Activated CD8-positive, alpha-beta memory T cell treated with anti-CD3 and anti-CD28 coated beads for 4 hours (primary cell): ENCODE results near the gene SNX13.
"Not testable (repeated sequence)": the region's sequence is repeated elsewhere in the genome, so short reads cannot be mapped to it uniquely, and the experiment has no call there.

ENCODE experiments used
- DNase-seq, 2 donors: peaks; one replicate each; pipeline ENCODE4 v3.0.0-alpha.2; 2020; ENCODE audit warnings: low read depth in 2 of 2

The SNX13 gene

GRCh38 chr7:17845197-17845547, 95.1 kb downstream of the SNX13 start:
- DNase-seq: no peak

- no peak for DNase-seq
Observed at GRCh38 chr7:17844514-17845196, 95.6 kb downstream of the SNX13 start.

- DNase-seq: no peak
Observed at GRCh38 chr7:17844022-17844421, 96.3 kb downstream of the SNX13 start.

- DNase-seq: no peak
Observed at GRCh38 chr7:17843041-17843440, 97.3 kb downstream of the SNX13 start.

GRCh38 chr7:17832820-17833355, 107.4 kb downstream of the SNX13 start:
- DNase-seq: no peak

GRCh38 chr7:17832242-17832641, 108.1 kb downstream of the SNX13 start:
- no peak for DNase-seq

- no peak for DNase-seq
Observed at GRCh38 chr7:17830206-17830605, 110.1 kb downstream of the SNX13 start.

- no peak for DNase-seq
Observed at GRCh38 chr7:17829001-17829400, 111.3 kb downstream of the SNX13 start.

- DNase-seq: no peak
Observed at GRCh38 chr7:17822547-17823173, 117.6 kb downstream of the SNX13 start.

- DNase-seq: no peak
Observed at GRCh38 chr7:17816903-17817302, 123.4 kb downstream of the SNX13 start.

GRCh38 chr7:17815318-17815717, 125.0 kb downstream of the SNX13 start:
- no peak for DNase-seq

GRCh38 chr7:17814058-17814457, 126.2 kb downstream of the SNX13 start:
- no peak for DNase-seq

- not testable (repeated sequence) for DNase-seq
Observed at GRCh38 chr7:17809215-17809614, 131.1 kb downstream of the SNX13 start.

GRCh38 chr7:17807242-17807641, 133.1 kb downstream of the SNX13 start:
- DNase-seq: no peak

- DNase-seq: no peak
Observed at GRCh38 chr7:17806631-17807030, 133.7 kb downstream of the SNX13 start.

GRCh38 chr7:17802056-17802455, 138.2 kb downstream of the SNX13 start:
- DNase-seq: no peak

- DNase-seq: no peak
Observed at GRCh38 chr7:17792075-17792936, 148.0 kb downstream of the SNX13 start.

- DNase-seq: no peak
Observed at GRCh38 chr7:17787257-17787656, 153.0 kb downstream of the SNX13 start.

GRCh38 chr7:17786314-17786852, 153.9 kb downstream of the SNX13 start:
- no peak for DNase-seq

- no peak for DNase-seq
Observed at GRCh38 chr7:17782216-17782549, 158.1 kb downstream of the SNX13 start.

- no peak for DNase-seq
Observed at GRCh38 chr7:17781491-17782215, 158.6 kb downstream of the SNX13 start.

GRCh38 chr7:17779381-17779780, 160.9 kb downstream of the SNX13 start:
- no peak for DNase-seq
